Upper lobe of left lung (tissue), 6 donors: ENCODE results near the gene C10orf71. TPM values are rescaled to one million over a fixed set of nuclear protein-coding genes. Genes with fewer than 3 reads are reported as not detected.
A peak's percentile ranks its signal among the peaks of the same experiment; 100 is the strongest.

Experiments used
- ATAC-seq, 2 donors: fragments of 200-7000 bp; cut with Tn5 transposase; one replicate each; pipeline ENCODE4 v1.9.1; 2022; ENCODE audit warnings: mild to moderate bottlenecking in 2 of 2, moderate library complexity in 2 of 2; ENCODE audit not compliant: low FRiP score in 2 of 2
- DNase-seq, 2 donors: peaks; one replicate each; pipeline ENCODE4 v3.0.0-alpha.2; 2019 to 2020
- H3K27ac ChIP-seq, 4 donors: fragments of 200-600 bp; sonication (generic); one replicate each; pipeline ENCODE4 v1.5.1; 2016 to 2019
- H3K27me3 ChIP-seq, 4 donors: fragments of 200-600 bp; sonication (generic); one replicate each; pipeline ENCODE4 v1.5.1; 2017 to 2019
- H3K36me3 ChIP-seq, 4 donors: fragments of 200-600 bp; sonication (generic); one replicate each; pipeline ENCODE4 v1.5.1; 2016 to 2019
- H3K4me1 ChIP-seq, 4 donors: fragments of 200-600 bp; sonication (generic); one replicate each; pipeline ENCODE4 v1.5.1; 2018 to 2019
- H3K4me3 ChIP-seq, 4 donors: fragments of 200-600 bp; sonication (generic); one replicate each; pipeline ENCODE4 v1.5.1; 2017 to 2019; ENCODE audit warnings: mild to moderate bottlenecking in 2 of 4, moderate library complexity in 1 of 4
- H3K9me3 ChIP-seq, 4 donors: fragments of 200-600 bp; sonication (generic); one replicate each; pipeline ENCODE4 v1.5.1; 2018 to 2019
- CTCF ChIP-seq, 6 experiments: fragments of 450-650 bp in 4 of 6; fragments of 200-600 bp in 2 of 6; sonication (generic) in 2 of 6; IDR thresholded peaks; one replicate each; pipeline ENCODE4 v1.5.1; 2016 to 2019; ENCODE audit warnings: antibody characterized with exemption in 6 of 6
- EP300 ChIP-seq, 4 donors: sonication (generic); formaldehyde crosslinking; IDR thresholded peaks; one replicate each; pipeline ENCODE4 v1.5.1; 2017; ENCODE audit warnings: antibody characterized with exemption in 4 of 4, control low read depth in 2 of 4
- POLR2A ChIP-seq, 4 donors: fragments of 450-650 bp; IDR thresholded peaks; one replicate each; pipeline ENCODE4 v1.5.1; 2016 to 2017; ENCODE audit warnings: antibody characterized with exemption in 4 of 4, mild to moderate bottlenecking in 2 of 4
- POLR2AphosphoS5 ChIP-seq, 2 donors: sonication (generic); formaldehyde crosslinking; IDR thresholded peaks; one replicate each; pipeline ENCODE4 v1.5.1; 2017; ENCODE audit warnings: antibody characterized with exemption in 2 of 2
- WGBS, 2 donors: methylation state at CpG; one replicate each; pipeline ENCODE4 v1.1.5; 2017 to 2018; 5-methylcytosine and 5-hydroxymethylcytosine counted together
- total RNA-seq, 6 donors: library from RNA; depleted of rRNA in 4 of 6; stranded (reverse); fragments of >200 nt in 4 of 6; gene quantifications; one replicate each; pipeline versions ENCODE4 v1.1.0 to v1.2.1, GENCODE V29; 2016 to 2021
- donor health status: DM: no; HTN: no; CAD: no; lungs with moderate emphysema.
- donor health status: DM: no; HTN: yes; CAD: no; lungs with severe emphysema.

The C10orf71 gene
- total RNA-seq, 6 donors from 2014 or later, result not detected

DNA sequence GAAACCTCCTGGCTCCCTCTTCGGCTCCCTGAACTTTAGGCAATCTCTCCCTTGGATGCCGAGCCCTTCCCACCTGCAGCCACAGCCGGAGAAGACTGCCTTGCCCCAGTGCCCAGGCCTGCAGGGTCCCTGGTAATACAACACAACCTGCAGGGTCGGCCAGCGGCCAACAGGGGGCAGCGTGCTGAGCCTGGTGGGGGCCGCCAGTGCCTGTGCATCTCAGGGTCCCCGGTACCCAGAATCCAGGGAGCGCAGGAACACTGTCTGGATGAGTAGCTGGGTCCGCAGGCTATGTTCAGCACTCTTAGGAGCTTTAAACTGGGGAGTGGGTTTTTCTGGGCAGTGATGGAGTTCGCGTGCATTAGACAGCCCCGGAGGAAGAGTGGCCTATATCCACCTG, 17.5 kb upstream of the C10orf71 start:
- WGBS, 2 donors, result 68 to 83% methylated on average over 2 to 13 of the region's 13 CpGs
- Histone ChIP-seq H3K4me3 (no peak overlapping the region), H3K27me3 (no peaks in the 10 kb centered on the region), H3K9me3 (no peaks in the 10 kb centered on the region), H3K36me3 (no peaks in the 10 kb centered on the region), H3K27ac (no peak overlapping the region), H3K4me1 (no peaks in the 10 kb centered on the region)
- TF ChIP-seq EP300 (IDR thresholded peaks at IDR 0.05) (no peak), POLR2A (IDR thresholded peaks at IDR 0.05) (no peak), POLR2AphosphoS5 (IDR thresholded peaks at IDR 0.05) (no peak), CTCF (IDR thresholded peaks at IDR 0.05) (no peak)
- ATAC-seq (no peak), DNase-seq (no peak)

DNA sequence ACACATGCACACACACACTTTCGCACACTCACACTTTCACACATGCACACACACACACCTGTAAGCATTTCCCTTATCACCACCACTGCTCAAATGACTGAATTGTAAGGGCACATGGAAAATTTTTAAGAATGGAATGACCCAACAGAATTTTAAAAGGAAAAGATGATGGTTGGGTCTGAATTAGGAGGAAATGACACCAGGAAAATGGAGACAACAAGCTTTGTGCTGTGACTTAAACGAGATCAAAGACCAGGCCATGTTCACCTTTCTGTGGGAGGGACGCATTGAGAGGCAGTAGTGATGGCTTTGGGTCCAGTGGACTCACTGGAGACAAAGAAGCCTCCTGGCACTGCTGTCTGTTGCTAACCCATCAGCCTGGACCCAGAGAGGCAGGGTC, 16.7 kb upstream of the C10orf71 start:
- Histone ChIP-seq H3K4me1 (no peaks in the 10 kb centered on the region), H3K36me3 (no peaks in the 10 kb centered on the region), H3K9me3 (no peaks in the 10 kb centered on the region), H3K27me3 (no peaks in the 10 kb centered on the region), H3K27ac (no peak overlapping the region), H3K4me3 (no peak overlapping the region)
- DNase-seq, result no peak
- TF ChIP-seq CTCF (IDR thresholded peaks at IDR 0.05), result no peak
- TF ChIP-seq POLR2AphosphoS5 (IDR thresholded peaks at IDR 0.05), result no peak
- no peak for TF ChIP-seq EP300 (IDR thresholded peaks at IDR 0.05)
- TF ChIP-seq POLR2A (IDR thresholded peaks at IDR 0.05), result no peak
- no peak for ATAC-seq
- 60 to 68% methylated on average over 3 of the region's 3 CpGs for WGBS, 2 donors

GRCh38 chr10:49282879-49283341, 16.1 kb upstream of the C10orf71 start:
- TF ChIP-seq CTCF (IDR thresholded peaks at IDR 0.05), result no peak
- TF ChIP-seq POLR2AphosphoS5 (IDR thresholded peaks at IDR 0.05), result no peak
- TF ChIP-seq POLR2A (IDR thresholded peaks at IDR 0.05), result no peak
- TF ChIP-seq EP300 (IDR thresholded peaks at IDR 0.05), result no peak
- Histone ChIP-seq H3K27ac (no peak overlapping the region), H3K36me3 (no peaks in the 10 kb centered on the region), H3K4me3 (no peak overlapping the region), H3K9me3 (no peaks in the 10 kb centered on the region), H3K4me1 (no peaks in the 10 kb centered on the region), H3K27me3 (no peaks in the 10 kb centered on the region)
- DNase-seq (no peak), ATAC-seq (no peak)
- 60 to 61% methylated on average over 12 of the region's 12 CpGs for WGBS, 2 donors

- WGBS, 2 donors, result 90 to 93% methylated on average over 6 of the region's 6 CpGs
- Histone ChIP-seq H3K27me3 (no peaks in the 10 kb centered on the region), H3K36me3 (no peaks in the 10 kb centered on the region), H3K27ac (no peak overlapping the region), H3K9me3 (no peaks in the 10 kb centered on the region), H3K4me1 (no peaks in the 10 kb centered on the region), H3K4me3 (no peak overlapping the region)
- TF ChIP-seq EP300 (IDR thresholded peaks at IDR 0.05), result no peak
- TF ChIP-seq CTCF (IDR thresholded peaks at IDR 0.05), result no peak
- TF ChIP-seq POLR2A (IDR thresholded peaks at IDR 0.05), result no peak
- no peak for TF ChIP-seq POLR2AphosphoS5 (IDR thresholded peaks at IDR 0.05)
- ATAC-seq (no peak), DNase-seq (no peak)
Observed at GRCh38 chr10:49283491-49283890, 15.5 kb upstream of the C10orf71 start.

DNA sequence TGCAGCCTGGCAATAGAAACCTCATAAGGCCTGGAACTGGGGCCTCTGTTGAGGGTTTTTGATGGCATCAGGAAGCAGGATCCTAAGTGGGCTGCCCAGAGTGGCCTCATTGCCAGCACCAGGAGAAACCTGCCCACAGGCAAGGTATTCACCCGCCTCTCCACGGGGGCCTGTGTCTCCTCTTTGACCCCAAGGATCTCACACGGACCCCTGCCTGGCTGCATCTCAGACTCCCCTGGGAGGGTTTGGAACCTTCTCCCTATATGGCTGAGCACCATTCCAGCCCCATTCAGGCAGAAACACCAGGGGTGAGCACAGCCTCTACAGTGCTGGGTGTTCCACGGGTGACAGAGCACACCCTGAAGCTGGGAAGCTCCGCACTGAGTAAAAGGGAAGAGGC, 14.6 kb upstream of the C10orf71 start:
- Histone ChIP-seq H3K4me3 (no peak overlapping the region), H3K27ac (peak overlapping the region in 1 of 4 donors; percentile 21), H3K27me3 (no peaks in the 10 kb centered on the region), H3K4me1 (no peaks in the 10 kb centered on the region), H3K9me3 (no peaks in the 10 kb centered on the region), H3K36me3 (no peaks in the 10 kb centered on the region)
- no peak for TF ChIP-seq POLR2A (IDR thresholded peaks at IDR 0.05)
- no peak for TF ChIP-seq POLR2AphosphoS5 (IDR thresholded peaks at IDR 0.05)
- TF ChIP-seq EP300 (IDR thresholded peaks at IDR 0.05), result no peak
- TF ChIP-seq CTCF (IDR thresholded peaks at IDR 0.05), result no peak
- WGBS, 2 donors, result 94% methylated on average over 5 of the region's 5 CpGs; no CpG with 5 or more reads in 1 of the 2 donors
- DNase-seq (no peak), ATAC-seq (peak in 1 of 2 donors; percentile 4)
